ENCODE measurements around the gene C1QA. TPM values are rescaled to one million over a fixed set of nuclear protein-coding genes. Genes with fewer than 3 reads are reported as not detected.
"Not testable (repeated sequence)": the region's sequence is repeated elsewhere in the genome, so short reads cannot be mapped to it uniquely, and the experiment has no call there.

The C1QA gene
- total and polyA plus RNA-seq, 2 of the 13 experiments (the other 11 are each of a cell fraction or from before 2014, with no cell fraction given): not detected

- TF ChIP-seq KLF12 (CRISPR knock-in tag; IDR thresholded peaks at IDR 0.05; ENCODE audit: borderline replicate concordance) (no peak), SMC3 (IDR thresholded peaks at IDR 0.05; ENCODE audit: low read length) (peak; percentile 38; the same call in 1 of the 2 replicates)
These were observed 29.3 kb downstream of the C1QA start (continued) for GRCh38 chr1:22665752-22666151.

GRCh38 chr1:22666412-22666811, 30.0 kb downstream of the C1QA start:
- H3K27me3 ChIP-seq (ENCODE audit: control insufficient read depth in 1 of 2, insufficient read depth in 2 of 2, low read length in 2 of 2): no peaks in the 10 kb centered on the region; a peak in 4 of 5 replicates
- no peak overlapping the region for H3K27ac ChIP-seq (ENCODE audit: extremely low read length, insufficient read depth, low read length)
- no peaks in the 10 kb centered on the region for H4K20me1 ChIP-seq (ENCODE audit: insufficient read depth, low read length)
- no peaks in the 10 kb centered on the region for H3K79me2 ChIP-seq (ENCODE audit: insufficient read depth, low read length)
- no peaks in the 10 kb centered on the region for H3K36me3 ChIP-seq (replicated peaks in 1 of 2; ENCODE audit: control insufficient read depth in 1 of 2, insufficient read depth in 2 of 2, low read length in 2 of 2)
- no peaks in the 10 kb centered on the region for H3K9me3 ChIP-seq (ENCODE audit: low read length)
- TF ChIP-seq JUND (CRISPR knock-in tag; IDR thresholded peaks at IDR 0.05): no peak
- TF ChIP-seq FOXA3 (CRISPR knock-in tag; IDR thresholded peaks at IDR 0.05): no peak
- TF ChIP-seq TEF (CRISPR knock-in tag; IDR thresholded peaks at IDR 0.05): no peak
- TF ChIP-seq RAD21 (CRISPR knock-in tag; IDR thresholded peaks at IDR 0.05): no peak
- no peak for TF ChIP-seq GLI4 (CRISPR knock-in tag; IDR thresholded peaks at IDR 0.05; ENCODE audit: borderline replicate concordance)
- no peak overlapping the region for H3K9ac ChIP-seq (ENCODE audit: insufficient read depth, low read depth, low read length)
- CTCF ChIA-PET (ENCODE audit: low intra/inter-chr PET ratio, low total read pairs): interaction anchor here (1.7 kb wide), 1 partner anchor 264 kb away, joined by 7 read pairs; no protein-coding TSS in a partner anchor
- H3K4me2 ChIP-seq (ENCODE audit: low read depth, low read length): no peak overlapping the region
- DNase-seq (ENCODE audit: low spot score): no peak
- no peak for ATAC-seq
- no TSS peak for BruUV-seq (replicated peaks)
- POLR2A ChIA-PET: no interaction called here
- no peak overlapping the region for H3K4me3 ChIP-seq (replicated peaks in 1 of 3; ENCODE audit: insufficient read depth in 1 of 3, low read depth in 2 of 3, low read length in 3 of 3)
- H3K4me1 ChIP-seq (ENCODE audit: insufficient read depth, low read length): no peaks in the 10 kb centered on the region
- H2AFZ ChIP-seq (ENCODE audit: low read length): no peak overlapping the region
- intact Hi-C loops (cut with micrococcal nuclease; ENCODE audit: unreplicated experiment): no loop called here
- no peak for FAIRE-seq
- in situ Hi-C loops (cut with HindIII; ENCODE audit: extremely low pct_ligation_motif_present, low pct_unique_long_range_greater_than_20kb): no loop called here
- 1% methylated on average over 2 of the region's 2 CpGs for WGBS (ENCODE audit: low lambda C conversion rate)

- H3K27me3 ChIP-seq (ENCODE audit: control insufficient read depth in 1 of 2, insufficient read depth in 2 of 2, low read length in 2 of 2); intact Hi-C loops (cut with micrococcal nuclease; ENCODE audit: unreplicated experiment): not testable (repeated sequence)
These were observed 32.4 kb downstream of the C1QA start for GRCh38 chr1:22668840-22669239.

More at GRCh38 chr1:22668840-22669239, 32.4 kb downstream of the C1QA start:
- in situ Hi-C loops (cut with HindIII; ENCODE audit: extremely low pct_ligation_motif_present, low pct_unique_long_range_greater_than_20kb); H3K4me1 ChIP-seq (ENCODE audit: insufficient read depth, low read length); BruUV-seq (replicated peaks); FAIRE-seq; H2AFZ ChIP-seq (ENCODE audit: low read length); H3K27ac ChIP-seq (ENCODE audit: extremely low read length, insufficient read depth, low read length); H4K20me1 ChIP-seq (ENCODE audit: insufficient read depth, low read length); DNase-seq (ENCODE audit: low spot score); H3K9ac ChIP-seq (ENCODE audit: insufficient read depth, low read depth, low read length); H3K4me2 ChIP-seq (ENCODE audit: low read depth, low read length); H3K9me3 ChIP-seq (ENCODE audit: low read length); H3K4me3 ChIP-seq (replicated peaks in 1 of 3; ENCODE audit: insufficient read depth in 1 of 3, low read depth in 2 of 3, low read length in 3 of 3); POLR2A ChIA-PET; H3K36me3 ChIP-seq (replicated peaks in 1 of 2; ENCODE audit: control insufficient read depth in 1 of 2, insufficient read depth in 2 of 2, low read length in 2 of 2); CTCF ChIA-PET (ENCODE audit: low intra/inter-chr PET ratio, low total read pairs); ATAC-seq; H3K79me2 ChIP-seq (ENCODE audit: insufficient read depth, low read length): not testable (repeated sequence)
- WGBS (ENCODE audit: low lambda C conversion rate): 14% methylated on average over 2 of the region's 2 CpGs

Data from HepG2 (cell line).